NCI-H1092 treated with DMSO at 0.1 percent for 48 hours (cell line): ENCODE measurements around the gene ZDHHC14.
"Not testable (repeated sequence)": the region's sequence is repeated elsewhere in the genome, so short reads cannot be mapped to it uniquely, and the experiment has no call there.

Experiments used
- DNase-seq: peaks from one replicate; lab custom pipeline; 2025; lab: John Stamatoyannopoulos, UW

Gene ZDHHC14

GRCh38 chr6:157445277-157446009, 64.5 kb downstream of the ZDHHC14 start:
- DNase-seq: no peak

GRCh38 chr6:157447735-157448134, 66.7 kb downstream of the ZDHHC14 start:
- DNase-seq: no peak

GRCh38 chr6:157449610-157450009, 68.6 kb downstream of the ZDHHC14 start:
- DNase-seq: no peak

- no peak for DNase-seq
These were observed 70.1 kb downstream of the ZDHHC14 start for GRCh38 chr6:157450931-157451742.

GRCh38 chr6:157452096-157452495, 71.1 kb downstream of the ZDHHC14 start:
- no peak for DNase-seq

- no peak for DNase-seq
These were observed 72.1 kb downstream of the ZDHHC14 start for GRCh38 chr6:157453131-157453530.

- DNase-seq: no peak
These were observed 73.0 kb downstream of the ZDHHC14 start for GRCh38 chr6:157453978-157454377.

GRCh38 chr6:157454762-157455714, 74.0 kb downstream of the ZDHHC14 start:
- DNase-seq: no peak

- no peak for DNase-seq
These were observed 74.9 kb downstream of the ZDHHC14 start for GRCh38 chr6:157455731-157456523.

GRCh38 chr6:157456524-157456829, 75.5 kb downstream of the ZDHHC14 start:
- DNase-seq: no peak

- no peak for DNase-seq
These were observed 76.8 kb downstream of the ZDHHC14 start for GRCh38 chr6:157457787-157458186.

GRCh38 chr6:157459327-157459726, 78.3 kb downstream of the ZDHHC14 start:
- no peak for DNase-seq

GRCh38 chr6:157460182-157460999, 79.4 kb downstream of the ZDHHC14 start:
- no peak for DNase-seq

GRCh38 chr6:157461000-157461915, 80.3 kb downstream of the ZDHHC14 start:
- no peak for DNase-seq

- no peak for DNase-seq
These were observed 82.2 kb downstream of the ZDHHC14 start for GRCh38 chr6:157462956-157463742.

GRCh38 chr6:157463743-157464135, 82.7 kb downstream of the ZDHHC14 start:
- not testable (repeated sequence) for DNase-seq

- DNase-seq: no peak
These were observed 83.9 kb downstream of the ZDHHC14 start for GRCh38 chr6:157464653-157465535.

GRCh38 chr6:157466342-157466648, 85.3 kb downstream of the ZDHHC14 start:
- no peak for DNase-seq
